IMR-90 (cell line): ENCODE data around the gene C16orf74.

Experiments used
- BHLHE40 ChIP-seq: fragments of 150-350 bp; IDR thresholded peaks from 2 replicates; pipeline ENCODE4 v1.6.1; 2016; ENCODE audit warnings: mild to moderate bottlenecking, low read depth, low read length
- CTCF ChIP-seq: conservative IDR thresholded peaks from 2 replicates; pipeline ENCODE4 v1.5.1; 2012; ENCODE audit warnings: mild to moderate bottlenecking, low read depth, low read length, improper control_type of control experiment
- USF2 ChIP-seq: fragments of 150-350 bp; IDR thresholded peaks from 2 replicates; pipeline ENCODE4 v1.6.1; 2017; ENCODE audit warnings: mild to moderate bottlenecking, antibody characterized with exemption, low read length, low read depth

DNA sequence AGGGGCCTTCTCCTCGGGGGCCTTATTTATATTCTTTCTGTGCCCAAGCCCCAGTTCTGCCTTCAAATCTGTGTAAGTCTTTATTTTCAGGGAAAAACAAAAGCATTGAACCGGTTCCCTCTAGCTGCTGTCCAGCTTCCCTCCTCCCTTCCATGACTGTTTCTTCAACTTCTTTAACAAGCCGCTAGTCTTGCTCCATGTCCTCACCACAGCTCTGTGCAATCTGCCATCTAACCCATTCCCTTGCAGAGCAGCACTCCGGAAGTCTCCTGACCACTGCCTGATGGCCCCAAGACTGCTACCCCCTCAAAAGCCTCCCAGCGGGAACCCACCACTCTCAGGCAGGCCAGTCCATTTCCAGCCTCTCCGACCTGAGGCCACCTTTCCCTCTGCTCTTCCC, 31.6 kb upstream of the C16orf74 start:
- TF ChIP-seq BHLHE40 (no peak), CTCF (no peak), USF2 (no peak)
